IMR-90 (cell line): Measurements from ENCODE around the gene IVNS1ABP. TPM values are rescaled to one million over a fixed set of nuclear protein-coding genes. Genes with fewer than 3 reads are reported as not detected.

Source experiments
- ATAC-seq: fragments of 200-7000 bp; cut with Tn5 transposase; 2 replicates; pipeline ENCODE4 v1.9.1; 2020; ENCODE audit warnings: low read depth, mild to moderate bottlenecking, moderate library complexity
- BruUV-seq: library from RNA; stranded (reverse); fragments of 400-500 nt; replicated peaks from 2 replicates; lab custom pipeline; 2021; lab: Mats Ljungman, UMichigan
- CTCF ChIA-PET: fragments of 300-600 bp; formaldehyde crosslinking; extraction: SDS; loops from one replicate; lab custom pipeline; 2021; ENCODE audit warnings: antibody characterized with exemption; lab: Yijun Ruan, JAX
- POLR2A ChIA-PET: fragments of 300-600 bp; sonication (Branson Sonifier 250); formaldehyde crosslinking; loops from one replicate; lab custom pipeline; 2022; ENCODE audit warnings: antibody characterized with exemption; ENCODE audit not compliant: unreplicated experiment; lab: Charles Lee
- DNase-seq: peaks from one replicate; pipeline ENCODE4 v3.0.0; 2013
- H2AFZ ChIP-seq: replicated peaks from 2 replicates; pipeline ENCODE3; 2013; ENCODE audit warnings: low read length, mild to moderate bottlenecking; ENCODE audit not compliant: poor library complexity
- H2AK5ac ChIP-seq: 2 replicates; pipeline ENCODE4 v1.6.1; 2013; ENCODE audit warnings: low read depth, low read length, inconsistent platforms
- H2AK9ac ChIP-seq: replicated peaks from 2 replicates; pipeline ENCODE3; 2013; ENCODE audit warnings: mild to moderate bottlenecking, low read depth, low read length, moderate library complexity; ENCODE audit not compliant: poor library complexity
- H2BK120ac ChIP-seq: 2 replicates; pipeline ENCODE4 v1.6.1; 2013; ENCODE audit warnings: low read depth, low read length, inconsistent platforms
- H2BK15ac ChIP-seq: 3 replicates; pipeline ENCODE4 v1.6.1; 2013; ENCODE audit warnings: low read depth, low read length, inconsistent platforms
- H2BK20ac ChIP-seq: 2 replicates; pipeline ENCODE4 v1.6.1; 2013; ENCODE audit warnings: low read depth, mild to moderate bottlenecking, inconsistent platforms, low read length, moderate library complexity
- H2BK5ac ChIP-seq: 2 replicates; pipeline ENCODE4 v1.6.1; 2013; ENCODE audit warnings: mild to moderate bottlenecking, low read depth, low read length, inconsistent platforms; ENCODE audit not compliant: poor library complexity, severe bottlenecking
- H3K14ac ChIP-seq: replicated peaks from 2 replicates; pipeline ENCODE4 v1.6.1; 2013; ENCODE audit warnings: low read depth, low read length, inconsistent platforms
- H3K18ac ChIP-seq: 2 replicates; pipeline ENCODE4 v1.6.1; 2013; ENCODE audit warnings: low read depth, low read length, control low read depth
- H3K23ac ChIP-seq: 2 replicates; pipeline ENCODE4 v1.6.1; 2013; ENCODE audit warnings: low read depth, low read length, inconsistent platforms
- H3K27ac ChIP-seq: 2 replicates; pipeline ENCODE4 v1.5.1; 2013; ENCODE audit warnings: mild to moderate bottlenecking, control low read depth, low read length; ENCODE audit not compliant: insufficient read depth
- H3K27me3 ChIP-seq: 2 replicates; pipeline ENCODE4 v1.6.1; 2013; ENCODE audit warnings: low read length; ENCODE audit not compliant: control insufficient read depth, insufficient read depth
- H3K36me3 ChIP-seq: 2 replicates; pipeline ENCODE4 v1.6.1; 2013; ENCODE audit warnings: low read length, mixed read lengths; ENCODE audit not compliant: control insufficient read depth, insufficient read depth
- H3K4ac ChIP-seq: 2 replicates; pipeline ENCODE4 v1.6.1; 2013; ENCODE audit warnings: low read depth, low read length, inconsistent platforms
- H3K4me1 ChIP-seq: 2 replicates; pipeline ENCODE4 v1.6.1; 2013; ENCODE audit warnings: low read length, mixed read lengths; ENCODE audit not compliant: control insufficient read depth, insufficient read depth
- H3K4me2 ChIP-seq: 2 replicates; pipeline ENCODE4 v1.6.1; 2013; ENCODE audit warnings: low read depth, mild to moderate bottlenecking, control low read depth, low read length, moderate library complexity
- H3K4me3 ChIP-seq: 2 replicates; pipeline ENCODE4 v1.5.1; 2013; ENCODE audit warnings: low read depth, mild to moderate bottlenecking, control low read depth, low read length, moderate library complexity; ENCODE audit not compliant: insufficient read depth
- H3K56ac ChIP-seq: 2 replicates; pipeline ENCODE4 v1.6.1; 2013; ENCODE audit warnings: low read length, inconsistent platforms; ENCODE audit not compliant: insufficient read depth; ENCODE audit errors: extremely low read depth
- H3K79me1 ChIP-seq, 2 experiments: 2 replicates each; pipeline ENCODE4 v1.6.1; 2013; ENCODE audit warnings: low read length in 2 of 2, inconsistent platforms in 1 of 2, low read depth in 1 of 2
- H3K9ac ChIP-seq: 2 replicates; pipeline ENCODE4 v1.6.1; 2013; ENCODE audit warnings: low read depth, low read length, control low read depth
- H3K9me1 ChIP-seq: 2 replicates; pipeline ENCODE4 v1.6.1; 2013; ENCODE audit warnings: low read length, inconsistent platforms; ENCODE audit not compliant: insufficient read depth
- H3K9me3 ChIP-seq: 2 replicates; pipeline ENCODE4 v1.6.1; 2013; ENCODE audit warnings: low read length; ENCODE audit not compliant: control insufficient read depth, insufficient read depth
- H4K20me1 ChIP-seq: 2 replicates; pipeline ENCODE4 v1.6.1; 2013; ENCODE audit warnings: low read length, inconsistent platforms; ENCODE audit not compliant: insufficient read depth
- H4K5ac ChIP-seq: 2 replicates; pipeline ENCODE4 v1.6.1; 2013; ENCODE audit warnings: mild to moderate bottlenecking, low read depth, low read length, control low read depth
- H4K8ac ChIP-seq, 2 experiments: 2 replicates each; pipeline ENCODE4 v1.6.1; 2013; ENCODE audit warnings: low read depth in 2 of 2, low read length in 2 of 2, control low read depth in 1 of 2, inconsistent platforms in 1 of 2
- H4K91ac ChIP-seq: 2 replicates; pipeline ENCODE4 v1.6.1; 2013; ENCODE audit warnings: low read depth, low read length, inconsistent platforms; ENCODE audit not compliant: insufficient read depth
- CEBPB ChIP-seq: IDR thresholded peaks from 2 replicates; pipeline ENCODE4 v1.6.1; 2012; ENCODE audit warnings: low read depth, low read length, improper control_type of control experiment
- WGBS, 2 experiments: methylation state at CpG; one replicate each; pipeline versions ENCODE4 v1.1.5 to v1.1.7; 2013; ENCODE audit warnings: missing lambda C conversion rate in 2 of 2; ENCODE audit not compliant: insufficient read length in 1 of 2; ENCODE audit errors: extremely low coverage in 2 of 2; 5-methylcytosine and 5-hydroxymethylcytosine counted together
- dilution Hi-C: fragments of 300-500 bp; cut with HindIII; formaldehyde crosslinking; loops from one replicate; pipeline ENCODE4 v1.14.3; 2018; ENCODE audit warnings: low sequenced_read_pairs; ENCODE audit not compliant: unreplicated experiment
- in situ Hi-C: fragments of 300-500 bp; cut with MboI; formaldehyde crosslinking; loops from 3 replicates; pipeline ENCODE4 v1.14.3; 2019; ENCODE audit warnings: low sequenced_read_pairs, inconsistent platforms, mixed read lengths
- intact Hi-C: fragments of 100-400 bp; cut with micrococcal nuclease; formaldehyde crosslinking; loops from 2 replicates; pipeline ENCODE4 v1.10.0; 2022
- polyA plus RNA-seq, 3 experiments: library from polyadenylated mRNA; depleted of rRNA; stranded (reverse); fragments of >200 nt; gene quantifications; 2 replicates each; pipeline ENCODE4 v1.2.3, GENCODE V29; 2012; ENCODE audit warnings: low replicate concordance in 1 of 3
- total RNA-seq: library from RNA; depleted of rRNA; stranded (reverse); fragments of >200 nt; gene quantifications from 2 replicates; pipeline ENCODE4 v1.2.3, GENCODE V29; 2012

Gene IVNS1ABP
- total and polyA plus RNA-seq, 2 of the 4 experiments (the other 2 are of a cell fraction) = 21.8 to 26.7 TPM

GRCh38 chr1:185260611-185261010 is 56.4 kb downstream of the IVNS1ABP start:
- Histone ChIP-seq H2AK5ac (no peak overlapping the region), H3K18ac (no peak overlapping the region), H2BK5ac (no peak overlapping the region), H3K4me3 (no peak overlapping the region), H3K9ac (no peak overlapping the region), H4K8ac (no peak overlapping the region), H3K36me3 (no peaks in the 10 kb centered on the region), H3K9me1 (no peaks in the 10 kb centered on the region), H3K4me2 (no peak overlapping the region), H2BK120ac (no peak overlapping the region), H2BK15ac (no peak overlapping the region), H2BK20ac (no peak overlapping the region), H3K27ac (no peak overlapping the region), H3K14ac (0 out of 2 replicates have a peak overlapping the region, but pooled peaks have one; percentile 56), H4K91ac (no peak overlapping the region), H4K20me1 (no peaks in the 10 kb centered on the region), H2AK9ac (no peak overlapping the region), H2AFZ (no peak overlapping the region), H3K4ac (no peak overlapping the region), H3K4me1 (peaks cover 5% of the 10 kb centered on the region; the same call in 1 of the 2 replicates), H4K5ac (no peak overlapping the region), H3K23ac (no peak overlapping the region; the same call in 1 of the 2 replicates), H3K9me3 (no peaks in the 10 kb centered on the region), H3K79me1 (no peaks in the 10 kb centered on the region), H3K27me3 (no peaks in the 10 kb centered on the region), H3K56ac (no peak overlapping the region)
- no peak for TF ChIP-seq CEBPB
- peak; percentile 11 for DNase-seq
- in situ Hi-C loops = no loop called here
- ATAC-seq = peak; percentile 32
- ChIA-PET POLR2A (no interaction called here), CTCF (no interaction called here)
- no TSS peak for BruUV-seq
- dilution Hi-C loops = no loop called here
- intact Hi-C loops = no loop called here
- WGBS, 2 experiments = no CpG with 5 or more reads among the region's 1 CpG
